HepG2 (cell line): ENCODE results near the gene NAA38.

Experiments
- MAFK ChIP-seq, 2 experiments: IDR thresholded peaks in 1 of 2; conservative IDR thresholded peaks in 1 of 2; 2 replicates each; pipeline ENCODE4 v1.6.1; 2011; ENCODE audit warnings: improper control_type of control experiment in 2 of 2, low read length in 2 of 2
- TF ChIP-seq, protein P1 (sequence below): sonication (generic); formaldehyde crosslinking; IDR thresholded peaks from 2 replicates; pipeline ENCODE4 v1.8.1; 2023; ENCODE audit warnings: missing genetic modification reagents, inconsistent platforms, borderline replicate concordance

DNA sequence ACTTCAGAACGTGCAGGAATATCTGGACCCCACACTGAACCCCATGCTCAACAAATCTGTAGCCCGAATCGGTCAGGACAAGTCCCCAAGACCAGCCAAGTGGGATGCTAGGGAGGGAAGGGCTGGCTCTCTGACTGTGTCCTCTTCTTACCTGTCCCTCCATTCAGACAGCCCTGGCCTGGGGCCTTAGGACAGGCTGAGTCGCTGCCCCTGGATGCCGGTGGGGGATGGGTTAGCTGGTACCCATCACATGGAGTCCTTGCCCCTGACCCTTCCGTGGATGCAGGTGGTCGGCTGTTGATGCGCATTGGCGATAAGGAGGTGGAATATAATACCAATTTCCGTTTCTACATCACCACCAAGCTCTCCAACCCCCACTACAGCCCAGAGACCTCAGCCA lies 39.3 kb downstream of the NAA38 start:
- TF ChIP-seq MAFK (conservative IDR thresholded peaks at IDR 0.05 in 1 of 2, IDR thresholded peaks at IDR 0.05 in 1 of 2; ENCODE audit: low read length in 2 of 2): no peak
- TF ChIP-seq, protein P1, sequence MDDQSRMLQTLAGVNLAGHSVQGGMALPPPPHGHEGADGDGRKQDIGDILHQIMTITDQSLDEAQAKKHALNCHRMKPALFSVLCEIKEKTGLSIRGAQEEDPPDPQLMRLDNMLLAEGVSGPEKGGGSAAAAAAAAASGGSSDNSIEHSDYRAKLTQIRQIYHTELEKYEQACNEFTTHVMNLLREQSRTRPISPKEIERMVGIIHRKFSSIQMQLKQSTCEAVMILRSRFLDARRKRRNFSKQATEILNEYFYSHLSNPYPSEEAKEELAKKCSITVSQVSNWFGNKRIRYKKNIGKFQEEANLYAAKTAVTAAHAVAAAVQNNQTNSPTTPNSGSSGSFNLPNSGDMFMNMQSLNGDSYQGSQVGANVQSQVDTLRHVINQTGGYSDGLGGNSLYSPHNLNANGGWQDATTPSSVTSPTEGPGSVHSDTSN: no peak
